Colonic mucosa (tissue), 4 donors: ENCODE results near the gene PIP4K2C. TPM values are rescaled to one million over a fixed set of nuclear protein-coding genes. Genes with fewer than 3 reads are reported as not detected.

ENCODE experiments used
- DNase-seq: peaks from one replicate; pipeline ENCODE4 v3.0.0-alpha.2; 2020
- H3K27ac ChIP-seq: fragments of 200-600 bp; one replicate; pipeline ENCODE4 v1.8.0; 2021
- H3K27me3 ChIP-seq: fragments of 200-600 bp; one replicate; pipeline ENCODE4 v1.8.0; 2021
- H3K36me3 ChIP-seq: fragments of 200-600 bp; one replicate; pipeline ENCODE4 v1.8.0; 2021
- H3K4me1 ChIP-seq: fragments of 200-600 bp; one replicate; pipeline ENCODE4 v1.8.0; 2021; ENCODE audit warnings: mild to moderate bottlenecking
- H3K4me3 ChIP-seq: fragments of 200-600 bp; one replicate; pipeline ENCODE4 v1.8.0; 2021
- H3K9ac ChIP-seq, 2 donors: one replicate each; pipeline ENCODE4 v1.7.0; 2013; ENCODE audit warnings: control low read depth in 2 of 2, low read depth in 2 of 2, low read length in 2 of 2
- H3K9me3 ChIP-seq: fragments of 200-600 bp; one replicate; pipeline ENCODE4 v1.8.0; 2021
- CTCF ChIP-seq: fragments of 200-600 bp; IDR thresholded peaks from one replicate; pipeline ENCODE4 v1.8.0; 2022; ENCODE audit warnings: antibody characterized with exemption, mild to moderate bottlenecking
- intact Hi-C: fragments of 100-400 bp; cut with DNase I; formaldehyde crosslinking; loops from one replicate; pipeline ENCODE4 v1.14.1; 2022
- total RNA-seq, 2 donors: library from RNA; stranded (reverse); fragmentation: NEBNext Ultra II Directional in 1 of 2; extraction: Animal tissue kit (Norgen Biotek cat#: 25700) in 1 of 2; gene quantifications; one replicate each; pipeline ENCODE4 v1.2.1, GENCODE V29; 2021
- donor health status: healthy.
- donor health status: DM: no; HTN: no; CAD: no.
- donor health status: DM: no; HTN: no; CAD: no.

PIP4K2C gene
- total RNA-seq, 2 donors from 2014 or later: 43.6 to 60.2 TPM

- Histone ChIP-seq H3K4me1 (no peaks in the 10 kb centered on the region), H3K9ac (no peak overlapping the region), H3K36me3 (no peaks in the 10 kb centered on the region), H3K9me3 (no peaks in the 10 kb centered on the region), H3K27ac (no peak overlapping the region), H3K4me3 (no peak overlapping the region), H3K27me3 (peaks cover 80% of the 10 kb centered on the region)
- TF ChIP-seq CTCF: no peak
- intact Hi-C loops: no loop called here
- no peak for DNase-seq
Measured at GRCh38 chr12:57627501-57628279, 36.7 kb downstream of the PIP4K2C start.

GRCh38 chr12:57628280-57629191 is 37.5 kb downstream of the PIP4K2C start:
- Histone ChIP-seq H3K4me3 (no peak overlapping the region), H3K4me1 (peaks cover 3% of the 10 kb centered on the region), H3K27me3 (peaks cover 78% of the 10 kb centered on the region), H3K36me3 (no peaks in the 10 kb centered on the region), H3K9ac (no peak overlapping the region), H3K9me3 (no peaks in the 10 kb centered on the region), H3K27ac (no peak overlapping the region)
- no peak for TF ChIP-seq CTCF
- intact Hi-C loops: no loop called here
- no peak for DNase-seq

- Histone ChIP-seq H3K9me3 (no peaks in the 10 kb centered on the region), H3K36me3 (no peaks in the 10 kb centered on the region), H3K9ac (no peak overlapping the region), H3K27ac (no peak overlapping the region), H3K4me3 (no peak overlapping the region), H3K27me3 (peaks cover 71% of the 10 kb centered on the region), H3K4me1 (peaks cover 3% of the 10 kb centered on the region)
- no peak for DNase-seq
- TF ChIP-seq CTCF: no peak
- intact Hi-C loops: no loop called here
Measured at GRCh38 chr12:57629897-57630471, 39.0 kb downstream of the PIP4K2C start.

GRCh38 chr12:57630891-57631433 is 40.0 kb downstream of the PIP4K2C start:
- Histone ChIP-seq H3K4me1 (peaks cover 3% of the 10 kb centered on the region), H3K4me3 (no peak overlapping the region), H3K9me3 (no peaks in the 10 kb centered on the region), H3K27ac (no peak overlapping the region), H3K36me3 (no peaks in the 10 kb centered on the region), H3K9ac (no peak overlapping the region), H3K27me3 (peaks cover 63% of the 10 kb centered on the region)
- DNase-seq: no peak
- no peak for TF ChIP-seq CTCF
- intact Hi-C loops: no loop called here

- Histone ChIP-seq H3K4me3 (no peak overlapping the region), H3K27ac (no peak overlapping the region), H3K4me1 (peaks cover 3% of the 10 kb centered on the region), H3K27me3 (peaks cover 56% of the 10 kb centered on the region), H3K36me3 (no peaks in the 10 kb centered on the region), H3K9ac (no peak overlapping the region), H3K9me3 (no peaks in the 10 kb centered on the region)
- DNase-seq: no peak
- TF ChIP-seq CTCF: no peak
- intact Hi-C loops: no loop called here
Measured at GRCh38 chr12:57631566-57632072, 40.6 kb downstream of the PIP4K2C start.
